Kidney epithelial cell (primary cell): ENCODE results near the gene LIG1. TPM values are rescaled to one million over a fixed set of nuclear protein-coding genes. Genes with fewer than 3 reads are reported as not detected.

Experiments used
- DNase-seq: peaks from one replicate; pipeline ENCODE4 v3.0.0-alpha.2; 2010; ENCODE audit warnings: low read depth
- H3K27me3 ChIP-seq: 2 replicates; pipeline ENCODE4 v1.6.0; 2011; ENCODE audit warnings: low read length; ENCODE audit not compliant: control insufficient read depth, insufficient read depth
- H3K36me3 ChIP-seq: 2 replicates; pipeline ENCODE4 v1.5.1; 2011; ENCODE audit warnings: low read length; ENCODE audit not compliant: control insufficient read depth, insufficient read depth
- H3K4me3 ChIP-seq: 2 replicates; pipeline ENCODE4 v1.5.1; 2011; ENCODE audit warnings: low read depth, mild to moderate bottlenecking, control low read depth, low read length
- CTCF ChIP-seq: IDR thresholded peaks from 2 replicates; pipeline ENCODE4 v1.5.1; 2011; ENCODE audit warnings: mild to moderate bottlenecking, moderate library complexity, low read length, control low read depth, inconsistent platforms; ENCODE audit not compliant: insufficient read depth, poor library complexity, severe bottlenecking
- total RNA-seq: library from RNA; depleted of rRNA; stranded (reverse); fragments of >200 nt; gene quantifications from 2 replicates; pipeline ENCODE4 v1.2.3, GENCODE V29; 2015

Gene LIG1
- total RNA-seq, 1 donor from 2014 or later = 15.0 TPM

DNA sequence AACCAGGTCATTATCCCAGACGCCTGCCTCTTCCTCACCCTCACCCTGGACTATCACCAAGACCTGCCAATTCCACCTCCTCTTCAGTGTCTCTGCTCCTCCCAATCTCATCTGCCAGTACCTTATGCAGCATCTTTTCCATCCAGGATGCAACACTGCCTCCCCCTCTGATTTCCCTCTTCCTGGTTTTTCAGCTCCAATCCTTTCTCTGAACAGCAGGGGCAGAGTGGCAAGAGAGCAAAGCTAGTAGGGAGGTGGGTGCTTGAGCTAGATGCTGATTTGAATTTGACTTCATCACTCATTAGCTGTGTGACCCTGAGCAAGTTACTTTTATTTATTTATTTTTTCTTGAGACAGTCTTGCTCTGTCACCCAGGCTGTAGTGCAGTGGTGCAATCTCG, 100.7 kb downstream of the LIG1 start:
- Histone ChIP-seq H3K36me3 (no peaks in the 10 kb centered on the region), H3K27me3 (no peaks in the 10 kb centered on the region), H3K4me3 (no peak overlapping the region)
- DNase-seq = no peak
- TF ChIP-seq CTCF = no peak

Other genes with a start within 250 kb of the LIG1 start
- not detected in 2 replicates for gene BSPH1, start 178.2 kb downstream of the LIG1 start, total RNA-seq
- not detected in 2 replicates for gene ELSPBP1, start 175.7 kb downstream of the LIG1 start, total RNA-seq
- gene CABP5, start 126.3 kb downstream of the LIG1 start, total RNA-seq = not detected in 2 replicates
- gene PLA2G4C, start 59.5 kb downstream of the LIG1 start, total RNA-seq = 15.8 and 21.3 TPM in 2 replicates
- 1.6 and 1.8 TPM in 2 replicates for gene ZSWIM9, start 336 bp upstream of the LIG1 start, total RNA-seq
- gene CARD8, start 85.6 kb upstream of the LIG1 start, total RNA-seq = 11.2 and 14.1 TPM in 2 replicates
- 3.0 and 4.0 TPM in 2 replicates for gene ZNF114, start 99.7 kb upstream of the LIG1 start, total RNA-seq
- 30.7 and 32.5 TPM in 2 replicates for gene EMP3, start 155.2 kb upstream of the LIG1 start, total RNA-seq
- 4.4 and 5.8 TPM in 2 replicates for gene TMEM143, start 193.6 kb upstream of the LIG1 start, total RNA-seq
- gene SYNGR4, start 194.0 kb upstream of the LIG1 start, total RNA-seq = 0.25 TPM in 1 of 2 replicates, not detected in the other
- 152 and 170 TPM in 2 replicates for gene KDELR1, start 221.2 kb upstream of the LIG1 start, total RNA-seq
- gene GRIN2D, start 223.3 kb upstream of the LIG1 start, total RNA-seq = 0.21 and 0.63 TPM in 2 replicates